LNCAP (cell line): ENCODE data around the gene CSNK1D.

ENCODE experiments used
- TF ChIP-seq, protein P1 (sequence below): fragments of 450-650 bp; IDR thresholded peaks from 2 replicates; pipeline ENCODE4 v1.5.1; 2017; ENCODE audit warnings: mild to moderate bottlenecking

Gene CSNK1D

DNA sequence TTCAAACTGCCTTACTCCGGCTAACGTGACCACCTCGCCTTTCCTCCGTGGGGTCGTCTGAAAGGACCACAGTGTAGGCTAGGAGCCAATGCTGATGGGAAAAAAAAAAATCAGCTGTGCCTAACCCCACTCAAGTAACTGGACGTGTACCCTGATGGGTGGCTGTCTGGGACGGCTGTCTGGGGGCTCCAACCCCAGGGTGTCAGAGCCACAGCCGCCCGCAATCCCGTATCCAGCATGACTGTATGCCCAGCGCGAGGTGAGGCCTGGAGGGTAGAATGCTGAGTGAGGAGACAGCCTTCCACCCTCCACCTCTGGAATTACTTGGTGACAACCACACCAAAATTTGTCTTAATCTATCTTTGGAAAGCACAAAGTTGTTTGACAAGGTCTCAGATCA, 2.8 kb downstream of the CSNK1D start:
- TF ChIP-seq, protein P1, sequence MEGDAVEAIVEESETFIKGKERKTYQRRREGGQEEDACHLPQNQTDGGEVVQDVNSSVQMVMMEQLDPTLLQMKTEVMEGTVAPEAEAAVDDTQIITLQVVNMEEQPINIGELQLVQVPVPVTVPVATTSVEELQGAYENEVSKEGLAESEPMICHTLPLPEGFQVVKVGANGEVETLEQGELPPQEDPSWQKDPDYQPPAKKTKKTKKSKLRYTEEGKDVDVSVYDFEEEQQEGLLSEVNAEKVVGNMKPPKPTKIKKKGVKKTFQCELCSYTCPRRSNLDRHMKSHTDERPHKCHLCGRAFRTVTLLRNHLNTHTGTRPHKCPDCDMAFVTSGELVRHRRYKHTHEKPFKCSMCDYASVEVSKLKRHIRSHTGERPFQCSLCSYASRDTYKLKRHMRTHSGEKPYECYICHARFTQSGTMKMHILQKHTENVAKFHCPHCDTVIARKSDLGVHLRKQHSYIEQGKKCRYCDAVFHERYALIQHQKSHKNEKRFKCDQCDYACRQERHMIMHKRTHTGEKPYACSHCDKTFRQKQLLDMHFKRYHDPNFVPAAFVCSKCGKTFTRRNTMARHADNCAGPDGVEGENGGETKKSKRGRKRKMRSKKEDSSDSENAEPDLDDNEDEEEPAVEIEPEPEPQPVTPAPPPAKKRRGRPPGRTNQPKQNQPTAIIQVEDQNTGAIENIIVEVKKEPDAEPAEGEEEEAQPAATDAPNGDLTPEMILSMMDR, result no peak

DNA sequence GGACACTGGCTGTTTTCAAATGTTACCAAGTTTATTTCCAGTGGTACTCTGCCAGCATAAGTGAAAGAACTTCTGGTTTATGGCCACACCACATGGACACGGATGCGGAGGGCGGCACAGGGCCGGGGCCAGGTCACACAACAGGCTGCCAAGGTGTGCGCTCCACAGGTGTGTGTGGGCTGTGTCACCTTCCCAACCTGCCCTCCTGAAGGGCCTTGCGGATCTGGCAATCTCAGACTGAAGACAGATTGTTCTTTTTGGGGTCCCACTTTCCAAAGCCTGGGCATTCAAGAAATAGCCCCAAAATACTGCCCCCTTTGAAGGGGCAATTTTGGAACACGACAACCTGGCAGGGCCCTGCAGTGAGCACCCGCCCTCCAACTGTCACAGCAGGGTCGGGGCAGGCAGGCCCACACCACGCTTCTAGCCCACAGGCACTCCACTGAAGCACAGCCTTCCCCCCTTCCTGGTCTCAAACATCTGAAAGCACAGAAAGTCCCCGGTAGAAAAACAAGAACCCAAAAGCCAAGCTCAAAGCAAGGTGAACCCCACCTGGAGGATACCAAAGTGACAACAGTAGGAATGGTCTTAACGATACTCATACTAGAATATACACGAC, 3.5 kb downstream of the CSNK1D start:
- TF ChIP-seq, protein P1, result no peak

DNA sequence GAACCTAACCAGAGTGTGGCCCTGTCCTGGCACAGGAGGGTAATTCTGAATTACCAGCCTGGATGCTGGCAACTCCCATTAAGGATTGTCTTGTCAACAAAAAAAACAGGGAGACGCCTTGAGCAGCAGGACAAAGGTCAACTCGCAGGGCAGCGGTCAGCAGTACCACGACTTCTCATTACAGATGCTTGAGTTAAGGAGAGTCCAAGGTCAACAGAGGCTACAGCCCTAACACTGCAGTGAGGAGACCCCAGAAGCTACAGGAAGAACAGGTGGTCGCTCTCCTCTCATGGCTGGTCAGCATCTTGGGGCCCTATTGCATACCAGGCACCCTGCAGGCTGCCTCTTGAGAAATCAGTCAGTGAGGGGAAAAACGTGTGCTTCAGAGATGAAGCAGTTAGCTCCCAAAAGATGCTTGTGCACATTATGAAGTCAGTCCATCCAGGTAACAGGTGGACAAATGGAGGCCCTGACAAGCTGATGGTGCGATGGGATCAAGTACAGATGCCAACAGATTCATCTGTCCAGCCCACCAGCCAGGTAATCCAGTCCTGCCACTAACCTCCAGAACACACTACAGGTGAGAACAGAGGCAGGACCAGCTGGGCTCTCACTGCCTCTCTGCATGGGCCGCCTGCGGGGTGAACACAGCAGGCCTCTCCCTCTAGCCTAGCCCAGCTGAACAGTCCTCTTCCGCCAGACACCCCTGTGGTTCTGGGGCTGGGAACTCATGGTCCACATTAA, 4.2 kb downstream of the CSNK1D start:
- TF ChIP-seq, protein P1, result no peak

DNA sequence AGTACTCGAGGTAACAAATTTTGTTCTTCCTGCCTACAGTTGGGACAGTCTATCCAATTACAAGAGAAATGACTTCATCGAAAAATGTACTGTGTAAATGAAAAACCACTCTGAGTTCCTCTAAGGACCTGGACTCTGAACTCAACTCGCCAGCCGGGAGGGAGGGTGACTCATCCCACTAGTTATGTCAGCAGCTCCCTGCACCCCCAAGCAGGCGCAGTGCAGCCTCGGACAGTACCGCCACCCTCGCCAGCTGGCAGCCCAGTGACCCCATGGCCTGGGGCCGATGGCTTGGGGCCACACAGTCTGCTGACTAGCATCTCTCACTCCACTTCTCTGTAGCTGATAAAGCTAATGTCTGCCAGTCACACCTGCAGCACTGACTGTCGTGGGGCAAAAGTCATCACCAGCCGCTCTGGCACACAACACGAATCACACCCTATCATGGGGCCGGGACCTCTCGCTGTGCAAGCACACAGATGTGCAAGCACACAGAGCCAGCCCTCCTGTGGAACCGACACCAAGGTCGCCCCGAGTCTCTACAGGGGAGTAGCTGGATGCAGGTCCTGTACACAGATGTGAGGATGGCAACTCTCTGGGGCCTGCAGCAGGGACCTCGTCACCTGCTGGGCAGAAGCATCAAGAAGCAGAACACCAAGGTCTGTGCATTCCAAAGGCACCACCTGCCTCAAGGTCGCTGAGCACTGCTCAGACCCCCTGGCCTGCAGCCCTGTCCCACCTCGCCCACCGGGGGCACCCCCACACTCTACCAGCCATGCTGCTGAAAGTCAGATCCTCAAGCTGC, 5.7 kb downstream of the CSNK1D start:
- TF ChIP-seq, protein P1, result no peak

DNA sequence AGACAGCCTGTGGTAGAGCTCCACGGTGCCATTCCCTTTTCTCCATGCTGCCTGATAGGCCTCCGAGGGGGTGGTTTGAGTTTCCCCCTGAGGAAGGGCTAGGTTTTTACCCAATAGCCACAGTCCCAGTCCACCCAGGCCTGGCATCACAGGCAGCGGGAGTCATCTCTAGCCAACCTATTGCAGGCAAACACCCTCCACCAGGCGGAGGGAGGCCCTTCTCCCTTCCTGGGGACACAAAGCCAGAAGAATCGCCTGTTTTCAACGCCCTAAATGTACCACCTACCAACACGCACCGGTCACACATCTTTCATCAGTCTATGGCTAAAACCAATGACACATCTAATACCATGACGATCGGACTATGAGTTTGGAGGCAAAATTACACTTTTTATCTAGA, 7.4 kb downstream of the CSNK1D start:
- TF ChIP-seq, protein P1, result no peak

DNA sequence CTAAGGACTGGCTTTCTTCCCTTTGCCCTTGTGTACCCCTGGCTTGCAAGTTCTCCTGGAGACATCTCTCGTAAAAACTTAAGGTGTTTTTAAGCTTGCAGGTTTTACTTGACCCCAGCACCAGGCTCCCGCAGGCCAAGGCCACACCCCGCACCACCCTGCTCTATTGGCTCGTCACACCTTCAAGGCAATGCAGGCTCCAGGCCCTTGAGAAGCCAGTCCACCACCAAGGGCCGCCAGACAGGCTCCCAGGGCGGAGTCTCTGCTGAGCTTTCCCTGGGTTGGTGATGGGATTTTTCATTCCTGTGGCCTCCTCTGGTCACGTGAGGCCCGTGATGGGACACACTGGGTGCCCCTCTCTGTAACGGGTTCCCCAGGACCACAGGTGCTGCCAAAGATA, 9.9 kb downstream of the CSNK1D start:
- TF ChIP-seq, protein P1, result no peak

DNA sequence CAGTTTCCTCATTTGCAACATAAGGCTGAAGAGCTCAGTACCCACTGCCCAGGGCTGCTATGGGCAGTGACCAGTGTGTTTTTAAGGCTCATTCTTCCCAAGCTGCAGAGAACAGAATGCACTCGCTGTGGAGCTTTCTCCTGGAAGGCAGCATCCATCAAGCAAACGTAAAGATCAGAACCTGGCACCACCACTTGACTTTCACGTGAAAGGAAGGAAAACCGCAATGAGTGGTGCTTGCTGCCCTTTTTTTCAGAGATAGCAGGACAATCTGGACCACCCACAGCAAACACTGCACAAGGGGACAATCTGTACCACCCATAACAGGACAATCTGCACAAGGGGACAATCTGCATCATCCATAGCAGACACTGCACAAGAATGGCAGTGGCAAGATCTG, 11.2 kb downstream of the CSNK1D start:
- TF ChIP-seq, protein P1, result no peak
